Measurements from ENCODE around the gene DYRK1A. TPM values are rescaled to one million over a fixed set of nuclear protein-coding genes. Genes with fewer than 3 reads are reported as not detected.
A peak's percentile ranks its signal among the peaks of the same experiment; 100 is the strongest.

The DYRK1A gene
- total and polyA plus RNA-seq, 2 of the 13 experiments (the other 11 are each of a cell fraction or from before 2014, with no cell fraction given), result 24.6 to 34.2 TPM

GRCh38 chr21:37367336-37367702 is 746 bp downstream of the DYRK1A start:
- no peak for DNase-seq (ENCODE audit: low spot score)
- TF ChIP-seq SIN3A (IDR thresholded peaks at IDR 0.05; ENCODE audit: borderline replicate concordance, low read depth, low read length) (no peak), CBX2 (IDR thresholded peaks at IDR 0.05; ENCODE audit: low read depth, low read length) (no peak), CBX2 (CRISPR knock-in tag; IDR thresholded peaks at IDR 0.05; ENCODE audit: low read depth) (no peak), HCFC1 (IDR thresholded peaks at IDR 0.05; ENCODE audit: low read depth, low read length) (no peak), SP2 (CRISPR knock-in tag; IDR thresholded peaks at IDR 0.05) (no peak), ARID4A (CRISPR knock-in tag; IDR thresholded peaks at IDR 0.05; ENCODE audit: borderline replicate concordance) (no peak), NR2F2 (IDR thresholded peaks at IDR 0.05; ENCODE audit: borderline replicate concordance, low read depth) (no peak), MAZ (IDR thresholded peaks at IDR 0.05; ENCODE audit: borderline replicate concordance, low read depth, low read length) (no peak), MAZ (CRISPR knock-in tag; IDR thresholded peaks at IDR 0.05; ENCODE audit: low read depth) (no peak), ZNF160 (CRISPR knock-in tag; IDR thresholded peaks at IDR 0.05) (no peak), ZSCAN12 (CRISPR knock-in tag; IDR thresholded peaks at IDR 0.05) (no peak), ZNF33A (CRISPR knock-in tag; IDR thresholded peaks at IDR 0.05; ENCODE audit: borderline replicate concordance) (no peak), ZNF362 (CRISPR knock-in tag; IDR thresholded peaks at IDR 0.05; ENCODE audit: borderline replicate concordance) (no peak), DDIT3 (CRISPR knock-in tag; IDR thresholded peaks at IDR 0.05) (no peak), ZSCAN9 (CRISPR knock-in tag; IDR thresholded peaks at IDR 0.05; ENCODE audit: borderline replicate concordance) (no peak), ZNF460 (CRISPR knock-in tag; IDR thresholded peaks at IDR 0.05; ENCODE audit: borderline replicate concordance) (no peak), ZC3H13 (CRISPR knock-in tag; IDR thresholded peaks at IDR 0.05) (no peak), REL (CRISPR knock-in tag; conservative IDR thresholded peaks at IDR 0.05) (no peak)

More at GRCh38 chr21:37367336-37367702, 746 bp downstream of the DYRK1A start:
- FAIRE-seq, result no peak
- Histone ChIP-seq H3K4me1 (ENCODE audit: insufficient read depth, low read length) (peaks cover 40% of the 10 kb centered on the region), H4K20me1 (ENCODE audit: insufficient read depth, low read length) (peaks cover 43% of the 10 kb centered on the region), H2AFZ (ENCODE audit: low read length) (no peak overlapping the region), H3K36me3 (replicated peaks in 1 of 2; ENCODE audit: control insufficient read depth in 1 of 2, insufficient read depth in 2 of 2, low read length in 2 of 2) (no peaks in the 10 kb centered on the region), H3K79me2 (ENCODE audit: insufficient read depth, low read length) (peaks cover 58% of the 10 kb centered on the region), H3K27ac (ENCODE audit: extremely low read length, insufficient read depth, low read length) (peak overlapping the region; percentile 99), H3K4me3 (replicated peaks in 1 of 3; ENCODE audit: insufficient read depth in 1 of 3, low read depth in 2 of 3, low read length in 3 of 3) (peak overlapping the region; percentile 78 to 97 (median 92); a peak in 4 of 6 replicates), H3K9ac (ENCODE audit: insufficient read depth, low read depth, low read length) (peak overlapping the region; percentile 100), H3K27me3 (ENCODE audit: control insufficient read depth in 1 of 2, insufficient read depth in 2 of 2, low read length in 2 of 2) (no peaks in the 10 kb centered on the region; a peak in 1 of 5 replicates), H3K9me3 (ENCODE audit: low read length) (no peaks in the 10 kb centered on the region), H3K4me2 (ENCODE audit: low read depth, low read length) (no peak overlapping the region)
- POLR2A ChIA-PET, result no interaction called here
- BruUV-seq (replicated peaks), result no TSS peak
- intact Hi-C loops (cut with micrococcal nuclease; ENCODE audit: unreplicated experiment), result loop anchor here (5.0 kb wide), 2 partner anchors 145 to 215 kb away; no protein-coding TSS in a partner anchor
- CTCF ChIA-PET (ENCODE audit: low intra/inter-chr PET ratio, low total read pairs), result no interaction called here
- in situ Hi-C loops (cut with HindIII; ENCODE audit: extremely low pct_ligation_motif_present, low pct_unique_long_range_greater_than_20kb), result loop anchor here (5.0 kb wide), 1 partner anchor 100 kb away; the partner anchor contains the start of gene VPS26C
- WGBS (ENCODE audit: low lambda C conversion rate), result 0% methylated on average over 7 of the region's 61 CpGs
- no peak for ATAC-seq
